Suprapubic skin (tissue), 3 donors: Measurements from ENCODE around the gene PUM2.

Experiments used
- CTCF ChIP-seq, 2 donors: fragments of 200-600 bp in 1 of 2; fragments of 450-650 bp in 1 of 2; sonication (generic) in 1 of 2; IDR thresholded peaks; one replicate each; pipeline ENCODE4 v1.5.1; 2016 to 2019; ENCODE audit warnings: antibody characterized with exemption in 2 of 2, mild to moderate bottlenecking in 1 of 2, moderate library complexity in 1 of 2
- EP300 ChIP-seq: sonication (generic); formaldehyde crosslinking; IDR thresholded peaks from one replicate; pipeline ENCODE4 v1.6.1; 2017; ENCODE audit warnings: antibody characterized with exemption
- POLR2A ChIP-seq, 2 donors: fragments of 450-650 bp; IDR thresholded peaks; one replicate each; pipeline ENCODE4 v1.6.1; 2017; ENCODE audit warnings: antibody characterized with exemption in 2 of 2, mild to moderate bottlenecking in 2 of 2, moderate library complexity in 2 of 2

GRCh38 chr2:20372896-20373640 lies 22.4 kb upstream of the PUM2 start:
- no peak for TF ChIP-seq POLR2A (IDR thresholded peaks at IDR 0.05)
- no peak for TF ChIP-seq CTCF (IDR thresholded peaks at IDR 0.05)
- TF ChIP-seq EP300, result no peak
